ENCODE results near the gene ZSCAN22. TPM values are rescaled to one million over a fixed set of nuclear protein-coding genes. Genes with fewer than 3 reads are reported as not detected.

ZSCAN22 gene
- total and polyA plus RNA-seq, 2 of the 13 experiments (the other 11 are each of a cell fraction or from before 2014, with no cell fraction given): 2.5 to 3.5 TPM

DNA sequence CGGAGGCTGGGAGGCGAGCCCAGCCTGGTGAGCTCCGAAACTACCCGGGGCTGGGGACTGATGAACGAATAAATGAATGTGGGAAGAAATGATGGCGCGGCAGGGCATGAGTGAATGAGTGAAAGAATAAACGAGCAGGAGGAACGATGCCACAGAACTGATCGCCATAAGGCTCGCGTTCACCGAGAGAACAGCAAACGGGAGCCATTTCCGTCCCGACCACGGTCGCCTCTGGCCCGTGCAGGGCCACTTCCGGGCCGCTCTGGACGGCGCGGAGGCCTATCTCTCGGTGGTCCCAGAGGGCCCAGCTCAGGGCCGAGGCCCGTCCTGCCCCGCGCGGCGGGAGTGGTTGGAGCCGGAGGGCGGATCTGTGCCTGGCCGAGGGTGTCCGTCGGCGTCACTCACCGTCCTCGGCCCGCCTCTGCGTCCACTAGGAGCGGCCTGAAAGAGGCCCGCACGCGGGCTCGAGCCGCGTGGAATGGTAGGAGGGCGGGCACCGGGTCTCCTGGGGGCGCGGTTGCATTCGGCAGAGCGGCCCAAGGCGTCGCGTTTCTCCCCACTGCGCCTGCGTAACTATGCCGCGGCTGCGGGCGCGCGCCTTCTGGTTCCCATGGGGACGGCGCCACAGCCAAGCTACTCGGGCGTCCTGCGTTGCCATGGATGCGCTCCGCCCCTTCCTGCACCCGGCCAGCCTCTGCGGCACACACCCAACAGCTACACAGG lies 35.6 kb downstream of the ZSCAN22 start, which contains the start of gene ZNF497 (continued):
- TF ChIP-seq, protein P1, sequence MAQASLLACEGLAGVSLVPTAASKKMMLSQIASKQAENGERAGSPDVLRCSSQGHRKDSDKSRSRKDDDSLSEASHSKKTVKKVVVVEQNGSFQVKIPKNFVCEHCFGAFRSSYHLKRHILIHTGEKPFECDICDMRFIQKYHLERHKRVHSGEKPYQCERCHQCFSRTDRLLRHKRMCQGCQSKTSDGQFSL (CRISPR knock-in tag; IDR thresholded peaks at IDR 0.05): peak; percentile 60; the same call in 1 of the 2 replicates
- peak; percentile 41 for TF ChIP-seq FOXK1 (CRISPR knock-in tag; IDR thresholded peaks at IDR 0.05; ENCODE audit: borderline replicate concordance, low read depth)
- TF ChIP-seq GFI1 (CRISPR knock-in tag; IDR thresholded peaks at IDR 0.05; ENCODE audit: borderline replicate concordance): peak; percentile 17; the same call in 1 of the 2 replicates
- no peak for TF ChIP-seq ZEB1 (IDR thresholded peaks at IDR 0.05; ENCODE audit: insufficient replicate concordance, low read depth)
- TF ChIP-seq YY1 (IDR thresholded peaks at IDR 0.05; ENCODE audit: insufficient read depth, insufficient replicate concordance, low read depth, low read length): peak; percentile 88
- TF ChIP-seq TBL1XR1 (IDR thresholded peaks at IDR 0.05; ENCODE audit: borderline replicate concordance, low read length, partially characterized antibody): peak; percentile 17
- peak; percentile 84 for TF ChIP-seq FOXJ3 (CRISPR knock-in tag; IDR thresholded peaks at IDR 0.05; ENCODE audit: borderline replicate concordance)
- peak; percentile 86 for TF ChIP-seq ZNF256 (CRISPR knock-in tag; conservative IDR thresholded peaks at IDR 0.05)
- peak; percentile 99 for TF ChIP-seq SAP130 (CRISPR knock-in tag; IDR thresholded peaks at IDR 0.05; ENCODE audit: low read depth)
- TF ChIP-seq ZNF550 (CRISPR knock-in tag; IDR thresholded peaks at IDR 0.05; ENCODE audit: borderline replicate concordance): no peak
- TF ChIP-seq PHF20 (CRISPR knock-in tag; IDR thresholded peaks at IDR 0.05): peak; percentile 91
- TF ChIP-seq RNF2 (conservative IDR thresholded peaks at IDR 0.05; ENCODE audit: low read depth): peak; percentile 58; the same call in 1 of the 2 replicates
- TF ChIP-seq ZNF747 (CRISPR knock-in tag; IDR thresholded peaks at IDR 0.05; ENCODE audit: borderline replicate concordance): 0 out of 2 replicates have a peak, but pooled peaks have one; percentile 39
- no peak for TF ChIP-seq ONECUT2 (CRISPR knock-in tag; IDR thresholded peaks at IDR 0.05)
- peak; percentile 43; the same call in 1 of the 2 replicates for TF ChIP-seq ARID2 (CRISPR knock-in tag; IDR thresholded peaks at IDR 0.05; ENCODE audit: borderline replicate concordance)
- peak; percentile 86 for TF ChIP-seq ISL2 (CRISPR knock-in tag; IDR thresholded peaks at IDR 0.05)
- no peak; the same call in 1 of the 2 replicates for TF ChIP-seq ZNF460 (CRISPR knock-in tag; IDR thresholded peaks at IDR 0.05; ENCODE audit: borderline replicate concordance)
- TF ChIP-seq ZNF878 (CRISPR knock-in tag; IDR thresholded peaks at IDR 0.05): peak; percentile 87
- TF ChIP-seq ZFP37 (CRISPR knock-in tag; IDR thresholded peaks at IDR 0.05; ENCODE audit: borderline replicate concordance): no peak; the same call in 1 of the 2 replicates
- peak; percentile 25 for TF ChIP-seq AGO1 (IDR thresholded peaks at IDR 0.05; ENCODE audit: low read depth, low read length, poor library complexity, severe bottlenecking)
- TF ChIP-seq ZBTB2 (CRISPR knock-in tag; IDR thresholded peaks at IDR 0.05; ENCODE audit: low read depth): peak; percentile 86
- TF ChIP-seq, protein P2, sequence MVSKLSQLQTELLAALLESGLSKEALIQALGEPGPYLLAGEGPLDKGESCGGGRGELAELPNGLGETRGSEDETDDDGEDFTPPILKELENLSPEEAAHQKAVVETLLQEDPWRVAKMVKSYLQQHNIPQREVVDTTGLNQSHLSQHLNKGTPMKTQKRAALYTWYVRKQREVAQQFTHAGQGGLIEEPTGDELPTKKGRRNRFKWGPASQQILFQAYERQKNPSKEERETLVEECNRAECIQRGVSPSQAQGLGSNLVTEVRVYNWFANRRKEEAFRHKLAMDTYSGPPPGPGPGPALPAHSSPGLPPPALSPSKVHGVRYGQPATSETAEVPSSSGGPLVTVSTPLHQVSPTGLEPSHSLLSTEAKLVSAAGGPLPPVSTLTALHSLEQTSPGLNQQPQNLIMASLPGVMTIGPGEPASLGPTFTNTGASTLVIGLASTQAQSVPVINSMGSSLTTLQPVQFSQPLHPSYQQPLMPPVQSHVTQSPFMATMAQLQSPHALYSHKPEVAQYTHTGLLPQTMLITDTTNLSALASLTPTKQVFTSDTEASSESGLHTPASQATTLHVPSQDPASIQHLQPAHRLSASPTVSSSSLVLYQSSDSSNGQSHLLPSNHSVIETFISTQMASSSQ (IDR thresholded peaks at IDR 0.05; ENCODE audit: low read depth): no peak
- TF ChIP-seq, protein P2 (CRISPR knock-in tag; IDR thresholded peaks at IDR 0.05; ENCODE audit: borderline replicate concordance): peak; percentile 18; the same call in 1 of the 2 replicates
- no peak for TF ChIP-seq CBX2 (IDR thresholded peaks at IDR 0.05; ENCODE audit: low read depth, low read length)
- TF ChIP-seq CBX2 (CRISPR knock-in tag; IDR thresholded peaks at IDR 0.05; ENCODE audit: low read depth): no peak
